NOMO-1 treated with DMSO at 0.1 percent for 48 hours (cell line): Measurements from ENCODE around the gene TRMT11.
"Not testable (repeated sequence)": the region's sequence is repeated elsewhere in the genome, so short reads cannot be mapped to it uniquely, and the experiment has no call there.

Source experiments
- DNase-seq: peaks from one replicate; lab custom pipeline; 2025; ENCODE audit not compliant: unreplicated experiment; lab: John Stamatoyannopoulos, UW

The TRMT11 gene

DNA sequence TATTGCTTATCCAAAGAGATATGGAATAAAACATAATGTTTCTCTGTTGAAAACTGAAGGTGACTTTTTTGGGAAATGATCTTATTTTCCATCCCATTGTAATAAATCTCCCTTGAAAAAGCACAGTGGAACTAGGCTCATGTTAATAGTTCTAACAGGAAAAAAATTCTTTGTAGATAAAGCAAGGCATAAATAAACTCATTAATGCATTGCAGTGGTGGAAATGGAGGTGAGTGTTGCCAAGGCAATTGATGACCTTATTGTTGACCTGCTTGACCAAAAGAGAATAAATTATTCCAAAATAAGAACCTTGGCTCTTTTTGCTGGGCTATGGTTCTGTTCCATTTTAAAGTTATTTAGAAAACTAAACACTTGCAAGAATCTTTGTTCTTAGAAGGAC lies 55.2 kb downstream of the TRMT11 start:
- DNase-seq = no peak

DNA sequence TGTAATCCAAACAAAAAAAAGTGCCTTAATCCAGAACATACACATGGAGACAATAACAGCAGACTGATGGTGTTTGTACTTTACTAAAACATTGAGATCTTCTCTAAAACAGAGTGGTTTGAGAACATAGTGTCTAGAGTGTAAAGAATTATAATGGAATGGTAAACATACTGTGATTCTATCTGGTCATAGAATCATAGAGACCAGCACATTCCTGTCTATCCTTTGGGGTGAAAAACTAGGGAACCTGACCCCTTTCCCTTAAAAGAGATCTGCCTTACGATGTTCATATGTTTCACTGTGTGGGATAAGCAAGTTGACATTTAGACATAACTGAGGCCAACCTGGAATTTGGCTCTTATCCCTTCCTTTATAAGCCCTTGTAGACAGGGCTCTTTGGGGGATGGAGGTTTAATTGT lies 55.7 kb downstream of the TRMT11 start:
- DNase-seq = no peak

DNA sequence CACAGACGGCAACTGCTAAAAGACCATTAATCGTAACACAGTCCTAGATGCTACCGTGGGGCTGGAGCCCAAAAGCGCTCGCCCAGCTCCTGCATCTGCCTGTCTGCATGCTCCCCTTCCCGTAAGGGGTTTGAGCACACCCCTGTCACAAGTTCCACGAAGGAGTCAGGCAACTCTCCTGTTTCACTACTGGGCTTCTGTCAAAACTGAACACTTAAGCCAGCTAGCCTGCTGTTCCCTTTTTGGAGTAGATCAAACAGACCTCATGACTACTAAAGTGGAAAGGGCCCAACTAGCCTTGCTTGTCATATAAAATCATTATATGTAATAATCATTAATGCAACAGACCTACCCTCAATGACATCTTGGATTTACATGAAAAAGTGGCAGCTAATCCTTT lies 61.3 kb downstream of the TRMT11 start:
- DNase-seq = no peak

DNA sequence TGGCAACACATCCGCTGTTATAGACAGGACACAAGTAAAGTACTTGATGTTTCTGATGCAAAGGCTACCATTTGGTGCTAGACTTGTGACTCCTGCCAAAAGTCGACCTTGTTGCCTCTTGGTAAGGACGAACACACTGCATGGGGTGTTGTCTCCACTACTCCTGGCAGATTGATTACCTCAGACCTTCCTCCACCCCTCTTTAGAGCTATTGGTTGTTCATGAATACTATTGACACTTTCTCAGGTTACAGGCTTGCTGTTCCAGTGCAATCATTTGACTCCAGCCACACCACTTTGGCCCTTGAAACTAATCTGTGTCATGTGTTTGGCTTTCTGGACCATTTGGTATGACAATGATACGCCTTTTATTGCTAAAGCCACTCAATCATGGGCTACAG lies 62.3 kb downstream of the TRMT11 start:
- DNase-seq = no peak

DNA sequence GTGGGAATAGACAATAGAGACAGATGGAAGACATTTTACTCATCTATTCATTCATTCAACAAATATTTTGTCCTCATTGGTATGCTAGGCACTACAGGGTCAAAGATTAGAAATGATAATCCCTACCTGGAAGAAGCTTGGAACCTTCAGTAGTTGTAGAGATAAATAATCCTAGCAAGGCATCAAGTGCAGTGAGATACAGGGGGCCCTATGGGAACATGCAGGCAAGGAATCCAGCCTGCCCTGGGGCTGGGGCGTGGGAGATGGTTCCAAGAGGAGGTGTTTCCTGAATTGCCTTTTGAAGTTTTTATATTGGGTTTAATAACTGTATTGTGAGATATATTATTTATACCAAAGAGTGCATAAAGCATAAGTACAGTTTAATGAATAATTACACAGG lies 64.5 kb downstream of the TRMT11 start:
- DNase-seq = no peak

DNA sequence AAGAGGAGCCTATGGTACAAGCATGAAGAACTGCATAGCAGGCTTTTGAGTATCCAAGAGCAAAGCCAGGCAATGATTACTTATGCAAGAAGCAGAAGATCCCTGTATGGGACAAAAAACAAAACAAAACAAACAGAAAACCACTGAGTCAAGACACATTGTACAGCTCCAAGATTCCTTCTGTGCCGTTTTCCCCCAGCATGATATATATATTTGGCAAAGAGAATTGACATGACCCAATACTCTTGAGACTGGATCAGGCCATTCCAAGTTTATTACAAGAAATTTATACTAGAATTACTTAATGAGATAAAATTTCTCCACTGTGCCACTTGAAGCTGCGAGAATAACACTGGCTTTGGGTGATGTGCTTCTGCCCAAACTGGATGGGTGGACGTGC lies 65.5 kb downstream of the TRMT11 start:
- DNase-seq = no peak

DNA sequence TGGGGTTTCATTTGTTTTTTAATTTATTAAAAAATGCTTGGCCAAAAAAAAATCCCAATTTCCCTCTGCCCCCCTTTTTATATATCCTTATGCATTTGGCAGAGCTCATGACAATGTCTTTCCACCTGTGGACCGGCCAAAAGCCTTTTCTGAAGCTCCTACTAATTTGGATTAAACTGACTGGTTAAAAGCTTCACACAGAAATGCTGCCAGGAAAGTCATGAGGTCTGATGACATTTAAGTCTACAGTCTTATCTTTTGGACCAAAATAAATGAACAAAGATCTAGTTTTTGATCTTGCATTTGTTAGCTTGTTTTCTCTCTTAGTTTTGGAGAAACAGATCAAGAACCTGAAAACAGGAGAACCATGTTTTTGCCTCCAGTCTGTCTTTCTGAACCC lies 66.1 kb downstream of the TRMT11 start:
- DNase-seq = no peak

DNA sequence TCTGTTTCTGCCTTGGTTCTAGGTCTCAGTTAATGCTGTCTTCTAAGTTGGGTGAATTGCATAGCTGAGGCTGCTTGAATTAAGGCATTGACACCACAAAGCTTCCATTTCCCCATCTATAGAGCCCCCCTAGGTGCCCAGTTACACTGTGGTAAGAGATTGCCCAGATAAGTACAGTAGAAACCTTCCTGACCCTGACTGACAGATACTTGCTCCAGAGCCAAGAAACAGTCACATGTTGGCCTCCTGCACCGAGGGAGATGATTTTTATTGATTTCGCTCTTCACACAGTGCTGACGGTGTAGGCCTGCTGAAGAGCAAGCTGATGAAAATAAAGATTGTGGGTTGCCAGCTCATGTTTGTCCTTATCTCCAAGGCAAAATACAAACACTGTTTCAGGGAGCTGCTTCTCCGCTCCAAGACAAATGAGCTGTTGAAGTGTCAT lies 67.9 kb downstream of the TRMT11 start:
- no peak for DNase-seq

DNA sequence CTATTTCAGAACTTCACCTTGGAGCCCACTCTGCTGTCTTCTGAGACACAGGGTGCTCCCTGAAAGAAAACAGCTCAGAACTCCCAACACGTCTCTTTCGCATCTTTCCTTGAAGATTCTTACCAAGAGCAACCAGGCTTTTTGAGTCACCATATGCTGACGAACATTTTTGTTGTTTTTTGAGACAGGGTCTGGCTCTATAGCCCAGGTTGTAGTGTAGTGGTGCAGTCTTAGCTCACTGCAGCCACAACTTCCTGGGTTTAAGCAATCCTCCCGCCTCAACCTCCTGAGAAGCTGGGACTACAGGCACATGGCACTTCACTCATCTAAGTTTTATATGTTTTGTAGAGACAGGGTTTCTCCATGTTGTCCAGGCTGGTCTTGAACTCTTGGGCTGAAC lies 68.5 kb downstream of the TRMT11 start:
- no peak for DNase-seq

DNA sequence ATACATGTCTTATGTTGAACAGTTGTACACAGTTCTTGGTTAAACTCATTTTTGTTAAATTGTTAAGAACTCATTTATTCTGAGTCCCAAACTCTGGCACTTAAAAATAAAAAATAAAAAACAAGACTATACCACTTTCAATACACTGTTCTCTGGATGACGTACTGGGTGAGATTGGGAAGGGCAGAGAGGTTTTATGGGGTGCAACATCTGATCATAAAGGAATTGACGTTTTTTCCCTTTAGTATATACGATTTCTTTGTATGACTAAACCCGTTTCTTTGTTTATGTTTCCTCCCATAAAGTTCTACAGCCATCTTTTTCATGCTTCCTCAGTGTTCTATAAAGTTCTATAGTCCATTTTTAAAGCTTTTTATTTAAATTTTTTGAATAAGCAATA lies 69.1 kb downstream of the TRMT11 start:
- DNase-seq = no peak

DNA sequence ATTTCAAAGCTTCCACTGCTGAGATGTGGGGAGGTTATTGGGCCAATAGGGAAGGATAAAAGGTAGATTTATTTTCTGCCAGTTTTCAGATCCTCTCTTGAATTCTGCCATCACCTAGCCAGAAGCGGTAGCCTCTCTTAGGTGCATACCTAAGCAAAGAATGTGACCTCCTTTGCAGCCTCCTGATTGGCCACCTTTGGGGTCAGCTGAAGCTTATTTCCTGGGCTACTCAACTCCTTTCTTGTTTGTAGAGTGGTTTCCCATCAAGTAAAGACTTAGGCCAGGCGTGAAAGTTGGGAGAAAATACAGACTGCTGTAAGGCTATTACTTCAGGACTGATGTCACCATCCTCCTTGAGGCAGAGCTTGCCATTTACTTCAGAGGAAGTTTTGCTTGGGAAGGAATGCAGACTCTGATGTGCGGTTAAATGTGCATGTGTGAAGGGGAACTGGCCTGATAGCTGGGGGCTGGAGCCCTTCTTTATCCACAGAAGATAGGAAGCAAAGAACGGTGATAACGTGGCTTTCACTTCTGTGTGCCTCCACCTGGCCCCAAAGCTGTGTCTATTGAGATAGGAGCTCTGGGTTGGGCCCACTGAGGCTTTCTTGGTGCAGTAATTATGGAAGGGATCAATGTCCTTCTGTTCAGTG lies 70.1 kb downstream of the TRMT11 start:
- no peak for DNase-seq

DNA sequence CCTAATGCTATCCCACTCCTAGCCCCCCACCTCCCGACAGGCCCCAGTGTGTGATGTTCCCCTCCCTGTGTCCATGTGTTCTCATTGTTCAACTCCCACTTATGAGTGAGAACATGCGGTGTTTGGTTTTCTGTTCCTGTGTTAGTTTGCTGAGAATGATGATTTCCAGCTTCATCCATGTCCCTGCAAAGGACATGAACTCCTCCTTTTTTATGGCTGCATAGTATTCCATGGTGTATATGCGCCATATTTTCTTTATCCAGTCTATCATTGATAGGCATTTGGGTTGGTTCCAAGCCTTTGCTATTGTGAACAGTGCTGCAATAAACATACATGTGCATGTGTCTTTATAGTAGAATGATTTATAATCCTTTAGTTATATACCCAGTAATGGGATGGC lies 71.7 kb downstream of the TRMT11 start:
- not testable (repeated sequence) for DNase-seq

DNA sequence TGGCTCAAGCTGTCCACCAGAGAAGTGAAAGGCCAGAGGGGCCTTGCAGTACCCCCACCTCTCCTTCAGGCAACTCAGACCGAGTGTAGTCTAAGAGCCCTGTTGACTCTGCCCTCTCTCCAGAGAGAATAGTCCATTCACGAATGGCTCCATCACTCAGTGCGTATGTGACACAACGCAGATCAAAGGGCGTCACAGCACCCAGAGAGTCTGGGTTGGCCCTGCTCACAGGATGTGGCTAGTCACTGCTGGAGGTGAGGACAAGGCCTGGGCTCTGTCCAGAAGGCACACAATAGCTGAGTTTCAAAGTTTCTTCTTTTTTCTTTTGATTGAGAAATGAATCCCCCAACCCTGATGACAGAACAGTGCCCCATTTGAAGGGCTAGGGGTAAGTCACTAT lies 74.1 kb downstream of the TRMT11 start:
- no peak for DNase-seq

DNA sequence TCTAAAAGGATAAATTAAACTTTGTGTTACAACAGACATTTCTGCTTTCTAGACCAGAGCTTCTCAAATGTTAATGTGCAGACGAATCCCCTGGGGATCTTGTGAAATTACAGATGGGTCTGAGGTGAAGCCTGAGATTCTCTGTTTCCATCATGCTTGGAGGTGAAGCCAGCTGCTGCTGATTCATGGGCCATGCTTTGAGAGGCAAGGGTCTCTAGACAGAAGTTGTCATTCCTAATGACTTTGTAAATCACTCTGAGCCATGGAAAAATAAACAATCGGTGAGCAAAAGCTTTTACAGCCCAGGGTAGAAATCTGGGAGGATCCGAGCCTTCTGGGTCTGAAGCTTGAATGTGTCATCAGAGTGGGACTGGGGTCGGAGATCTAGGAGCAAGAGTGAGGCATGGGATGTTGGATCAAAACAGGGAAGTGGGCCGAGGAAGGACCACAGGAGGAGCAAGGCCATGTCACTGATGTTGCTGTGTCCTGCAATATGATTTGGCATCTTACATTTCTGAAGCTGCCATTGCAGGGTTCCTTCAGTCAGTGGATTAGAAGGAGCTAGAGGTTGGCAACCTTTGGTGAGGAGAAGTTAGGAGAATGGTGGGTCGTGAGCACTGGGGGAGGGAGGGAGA lies 77.3 kb downstream of the TRMT11 start:
- DNase-seq = no peak

DNA sequence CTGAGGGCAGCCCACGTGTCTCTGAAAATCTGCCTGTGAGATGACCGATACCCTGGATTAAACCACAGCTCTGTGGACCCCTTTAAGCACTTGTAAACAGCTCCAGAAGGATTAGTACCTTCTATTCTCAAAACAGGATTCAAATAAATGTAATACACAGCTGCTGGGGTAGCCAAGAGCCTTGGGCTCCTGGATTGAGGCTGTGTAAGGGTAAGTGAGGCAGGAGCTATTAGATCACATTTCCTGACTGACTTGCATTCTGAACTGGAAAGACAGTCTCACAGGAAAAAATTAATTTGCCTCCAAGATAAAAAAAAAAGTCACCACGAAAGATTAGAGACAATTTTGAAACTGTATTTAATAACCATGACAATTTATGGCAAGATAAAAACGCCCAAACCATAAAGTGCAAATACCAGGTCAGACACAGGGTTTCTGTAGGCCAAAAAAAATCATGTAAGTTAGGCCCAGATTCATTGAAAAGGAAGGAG lies 78.0 kb downstream of the TRMT11 start:
- DNase-seq = no peak

DNA sequence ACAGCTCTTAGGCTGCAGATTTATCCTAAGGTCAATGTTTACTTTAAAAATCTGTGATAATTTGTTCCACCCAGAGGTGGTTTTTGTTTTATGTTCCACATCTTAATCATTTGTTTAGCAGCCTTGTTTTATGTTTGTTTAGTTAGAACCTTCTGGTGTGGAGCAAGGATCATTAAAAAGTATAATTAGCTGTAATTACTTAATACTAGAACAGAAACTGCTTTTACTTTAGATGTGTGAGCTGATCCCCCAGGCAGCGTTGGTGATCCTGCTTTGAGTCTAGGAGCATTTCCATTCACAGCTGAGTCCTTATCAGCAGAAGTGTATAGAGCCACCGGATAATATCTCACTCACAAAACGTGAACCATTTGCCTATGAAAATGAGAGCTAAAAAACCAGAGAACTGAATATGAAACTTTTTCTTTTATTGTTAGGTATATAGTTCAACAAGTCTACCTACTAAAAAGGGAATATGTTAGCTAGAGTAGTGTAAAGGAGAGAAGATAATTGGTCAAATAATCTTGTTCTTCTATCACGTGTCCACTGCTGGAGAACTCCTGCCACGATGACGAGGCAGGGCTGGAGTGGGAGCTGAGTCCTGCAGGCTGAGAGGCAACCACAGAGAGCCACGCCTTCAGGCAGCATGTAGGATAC lies 78.5 kb downstream of the TRMT11 start:
- no peak for DNase-seq

DNA sequence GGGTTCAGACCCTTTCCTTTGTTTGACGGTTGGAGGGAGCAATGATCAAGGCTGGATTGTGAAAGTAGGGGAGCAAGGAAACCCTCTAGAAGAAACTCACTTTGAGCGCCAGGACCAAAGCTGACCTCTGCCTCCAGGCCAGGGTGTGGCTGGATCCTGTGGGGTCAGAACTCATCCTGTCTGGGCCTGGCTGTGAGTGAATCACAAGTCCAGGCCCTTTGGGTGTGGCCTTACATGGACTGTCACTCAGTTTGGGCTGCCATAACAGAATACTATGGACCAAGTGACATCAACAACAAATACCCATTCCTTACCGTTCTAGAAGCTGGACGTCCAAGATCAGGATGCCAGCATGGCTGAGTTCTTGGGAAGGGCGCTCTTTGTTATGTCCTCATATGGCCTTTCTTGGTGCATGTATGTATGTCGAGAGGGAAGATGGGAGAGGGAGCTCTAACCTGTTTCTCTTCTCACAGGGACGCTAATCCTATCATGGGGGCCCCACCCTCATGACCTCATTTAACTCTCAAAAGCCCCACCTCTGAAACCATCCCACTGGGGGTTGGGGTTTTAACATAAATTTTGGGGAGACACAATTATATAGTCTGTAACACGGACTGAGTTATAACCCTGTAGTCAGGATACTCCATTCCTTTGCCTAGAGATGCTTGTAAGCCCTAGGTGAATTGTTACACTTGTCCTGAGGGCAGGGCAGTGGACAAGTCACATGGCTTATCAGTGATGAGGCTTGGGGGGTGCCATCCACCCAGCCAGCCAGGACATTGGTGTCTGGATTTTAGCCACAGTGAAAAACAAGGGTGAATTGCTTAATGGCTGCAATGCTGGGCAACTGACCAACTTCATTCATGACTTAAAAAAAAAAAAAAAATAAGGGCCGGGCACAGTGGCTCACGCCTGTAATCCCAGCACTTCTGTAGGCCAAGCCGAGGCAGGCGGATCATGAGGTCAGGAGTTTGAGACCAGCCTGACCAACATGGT lies 80.0 kb downstream of the TRMT11 start:
- no peak for DNase-seq

DNA sequence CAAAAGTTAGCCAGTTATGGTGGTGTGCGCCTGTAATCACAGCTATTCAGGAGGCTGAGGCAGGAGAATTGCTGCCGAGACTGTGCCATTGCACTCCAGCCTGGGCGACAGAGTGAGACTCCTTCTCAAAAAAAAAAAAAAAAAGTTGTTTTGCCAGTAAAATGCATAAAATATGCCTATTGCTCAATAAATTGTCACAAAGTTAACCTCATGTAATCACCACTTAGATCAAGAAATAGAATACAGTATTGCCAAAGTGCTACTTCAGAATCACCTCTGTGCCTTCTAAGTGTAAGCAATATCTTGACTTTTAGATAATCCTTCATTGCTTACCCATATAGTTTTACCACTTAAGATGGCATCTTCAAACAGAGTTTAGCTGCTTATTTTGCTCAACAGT lies 80.7 kb downstream of the TRMT11 start:
- no peak for DNase-seq

DNA sequence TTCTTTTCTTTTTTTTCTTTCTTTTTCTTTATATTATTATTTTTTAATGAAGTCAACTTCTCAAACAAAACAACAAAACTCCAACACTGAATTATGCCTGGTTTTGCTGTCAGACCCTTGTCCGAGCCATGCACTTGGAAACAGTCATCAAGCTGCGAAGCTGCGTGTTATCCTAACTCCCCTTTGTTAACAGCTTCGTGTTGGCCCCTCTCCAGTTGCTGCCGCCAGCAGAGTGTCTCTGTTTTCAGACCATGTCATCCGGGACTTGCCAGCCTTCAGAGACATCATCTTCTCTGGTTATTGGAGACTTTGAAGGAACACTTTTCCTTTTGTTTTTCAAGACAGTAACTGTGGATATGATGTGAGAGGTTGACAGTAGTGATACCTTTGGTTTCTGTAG lies 83.1 kb downstream of the TRMT11 start:
- DNase-seq = no peak

DNA sequence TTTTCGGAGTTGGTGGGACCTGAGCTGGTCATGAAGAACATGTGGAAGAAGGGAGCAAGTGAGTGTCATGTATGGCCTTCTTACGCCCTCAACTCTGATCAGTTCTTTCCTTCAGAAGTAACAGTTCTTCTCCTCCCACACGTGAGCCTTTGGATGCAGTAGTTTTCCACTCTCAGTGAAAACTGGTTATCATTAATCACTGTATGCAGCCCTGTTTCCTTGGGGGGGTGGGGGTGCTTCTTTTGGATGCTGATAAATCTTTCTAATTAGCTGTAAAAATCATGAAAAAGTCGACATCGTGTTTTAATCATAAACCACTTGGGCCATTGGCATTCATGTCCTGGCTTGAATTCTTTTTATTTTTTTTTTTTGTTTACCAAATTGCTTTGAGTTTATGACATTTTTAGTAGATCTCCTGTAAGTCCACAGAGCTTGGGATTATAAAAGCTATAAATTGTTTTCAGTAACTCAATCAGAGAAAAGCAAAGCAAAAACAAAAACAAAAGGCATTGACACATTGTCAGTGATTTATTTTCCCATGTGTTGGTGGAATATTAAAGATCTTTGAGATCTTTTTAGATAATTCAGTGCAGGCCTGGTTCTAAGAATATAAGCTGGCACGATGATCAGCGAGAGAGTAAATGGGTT lies 84.8 kb downstream of the TRMT11 start:
- no peak for DNase-seq

DNA sequence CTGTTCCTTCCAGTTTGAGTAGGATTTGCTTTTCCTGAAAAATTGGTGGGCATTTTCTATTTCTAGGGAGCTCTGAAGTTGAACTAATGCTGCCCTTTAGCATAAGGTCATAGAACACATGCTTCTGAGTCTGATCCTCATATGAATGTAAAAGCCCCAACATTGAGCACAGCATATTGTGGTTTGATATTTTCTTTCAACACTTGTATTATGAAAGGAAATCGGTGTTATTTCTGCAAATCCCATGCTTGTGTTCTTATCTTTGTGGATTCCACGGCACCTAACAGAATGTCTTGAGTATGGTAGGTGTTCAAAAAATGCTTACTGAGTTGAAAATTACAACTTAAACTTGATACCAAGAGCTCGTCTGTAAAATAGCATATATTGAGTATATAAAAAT lies 85.8 kb downstream of the TRMT11 start:
- no peak for DNase-seq
